Endodermal cell (in vitro differentiated cells): ENCODE results near the gene UBE2E1. TPM values are rescaled to one million over a fixed set of nuclear protein-coding genes. Genes with fewer than 3 reads are reported as not detected.
A peak's percentile ranks its signal among the peaks of the same experiment; 100 is the strongest.

Source experiments
- DNase-seq: peaks from one replicate; pipeline ENCODE4 v3.0.0-alpha.2; 2017
- H3K27ac ChIP-seq: 2 replicates; pipeline ENCODE4 v1.5.1; 2013; ENCODE audit warnings: mild to moderate bottlenecking, low read depth, low read length, moderate library complexity
- H3K27me3 ChIP-seq: 2 replicates; pipeline ENCODE4 v1.6.1; 2013; ENCODE audit warnings: mild to moderate bottlenecking, low read length, moderate library complexity; ENCODE audit not compliant: insufficient read depth, control insufficient read depth, poor library complexity, severe bottlenecking
- H3K36me3 ChIP-seq: 2 replicates; pipeline ENCODE4 v1.7.0; 2013; ENCODE audit warnings: mild to moderate bottlenecking, low read length, moderate library complexity; ENCODE audit not compliant: control insufficient read depth, insufficient read depth
- H3K4me1 ChIP-seq: one replicate; pipeline ENCODE4 v1.7.0; 2013; ENCODE audit warnings: low read length; ENCODE audit not compliant: control insufficient read depth, insufficient read depth
- H3K4me3 ChIP-seq: 2 replicates; pipeline ENCODE4 v1.5.1; 2013; ENCODE audit warnings: mild to moderate bottlenecking, low read length, moderate library complexity
- H3K9ac ChIP-seq: 2 replicates; pipeline ENCODE4 v1.6.1; 2013; ENCODE audit warnings: mild to moderate bottlenecking, low read length, moderate library complexity; ENCODE audit not compliant: poor library complexity, severe bottlenecking; ENCODE audit errors: extremely low read depth
- H3K9me3 ChIP-seq: 2 replicates; pipeline ENCODE4 v1.6.1; 2013; ENCODE audit warnings: mild to moderate bottlenecking, low read length, moderate library complexity; ENCODE audit not compliant: control insufficient read depth
- H3K27ac Mint-ChIP-seq: 2 replicates; pipeline ENCODE4 v1.8.0; 2020; ENCODE audit warnings: mixed read lengths
- H3K27me3 Mint-ChIP-seq: 2 replicates; pipeline ENCODE4 v1.8.0; 2021; ENCODE audit warnings: mild to moderate bottlenecking, mixed read lengths; ENCODE audit not compliant: insufficient read depth
- H3K36me3 Mint-ChIP-seq: 2 replicates; pipeline ENCODE4 v1.8.0; 2020; ENCODE audit warnings: low read depth, mixed read lengths
- H3K4me1 Mint-ChIP-seq: 2 replicates; pipeline ENCODE4 v1.8.0; 2020; ENCODE audit warnings: mixed read lengths
- H3K4me3 Mint-ChIP-seq: 2 replicates; pipeline ENCODE4 v1.8.0; 2020; ENCODE audit warnings: mild to moderate bottlenecking, moderate library complexity, mixed read lengths
- H3K9me3 Mint-ChIP-seq: 2 replicates; pipeline ENCODE4 v1.8.0; 2020; ENCODE audit warnings: mild to moderate bottlenecking, mixed read lengths
- WGBS, 2 experiments: methylation state at CpG; one replicate each; pipeline versions ENCODE4 v1.1.5 to v1.1.7; 2013; ENCODE audit warnings: missing lambda C conversion rate in 2 of 2, mixed read lengths in 1 of 2; ENCODE audit not compliant: insufficient coverage in 1 of 2, insufficient read length in 1 of 2; 5-methylcytosine and 5-hydroxymethylcytosine counted together
- total RNA-seq, 2 donors: library from RNA; stranded (reverse); fragmentation: NEBNext Ultra II Directional in 1 of 2; extraction: Animal tissue kit (Norgen Biotek cat#: 25700) in 1 of 2; gene quantifications; 2 replicates in 1 of 2; 3 replicates in 1 of 2; pipeline ENCODE4 v1.2.1, GENCODE V29; 2021
- TF ChIP-seq, protein P1 (sequence below): fragments of 200-600 bp; sonication (generic); conservative IDR thresholded peaks from 2 replicates; pipeline ENCODE4 v1.5.0; 2021; ENCODE audit warnings: antibody characterized with exemption, mild to moderate bottlenecking

The UBE2E1 gene
- total RNA-seq, 2 donors from 2014 or later: 112 to 120 TPM

- H3K4me3 Mint-ChIP-seq: no peak overlapping the region
- WGBS, 2 experiments: 100% methylated on average over 1 of the region's 1 CpG; no CpG with 5 or more reads in 1 of the 2 experiments
These were observed 41.3 kb upstream of the UBE2E1 start for GRCh38 chr3:23764407-23764806.

GRCh38 chr3:23767546-23767945, 38.2 kb upstream of the UBE2E1 start:
- no peak overlapping the region for H3K4me3 Mint-ChIP-seq
- H3K4me1 Mint-ChIP-seq: peaks cover 5% of the 10 kb centered on the region
- no peak for DNase-seq
- H3K9me3 ChIP-seq: no peaks in the 10 kb centered on the region
- H3K4me1 ChIP-seq: no peaks in the 10 kb centered on the region
- no peak overlapping the region for H3K27ac ChIP-seq
- H3K9me3 Mint-ChIP-seq: no peaks in the 10 kb centered on the region
- TF ChIP-seq, protein P1, sequence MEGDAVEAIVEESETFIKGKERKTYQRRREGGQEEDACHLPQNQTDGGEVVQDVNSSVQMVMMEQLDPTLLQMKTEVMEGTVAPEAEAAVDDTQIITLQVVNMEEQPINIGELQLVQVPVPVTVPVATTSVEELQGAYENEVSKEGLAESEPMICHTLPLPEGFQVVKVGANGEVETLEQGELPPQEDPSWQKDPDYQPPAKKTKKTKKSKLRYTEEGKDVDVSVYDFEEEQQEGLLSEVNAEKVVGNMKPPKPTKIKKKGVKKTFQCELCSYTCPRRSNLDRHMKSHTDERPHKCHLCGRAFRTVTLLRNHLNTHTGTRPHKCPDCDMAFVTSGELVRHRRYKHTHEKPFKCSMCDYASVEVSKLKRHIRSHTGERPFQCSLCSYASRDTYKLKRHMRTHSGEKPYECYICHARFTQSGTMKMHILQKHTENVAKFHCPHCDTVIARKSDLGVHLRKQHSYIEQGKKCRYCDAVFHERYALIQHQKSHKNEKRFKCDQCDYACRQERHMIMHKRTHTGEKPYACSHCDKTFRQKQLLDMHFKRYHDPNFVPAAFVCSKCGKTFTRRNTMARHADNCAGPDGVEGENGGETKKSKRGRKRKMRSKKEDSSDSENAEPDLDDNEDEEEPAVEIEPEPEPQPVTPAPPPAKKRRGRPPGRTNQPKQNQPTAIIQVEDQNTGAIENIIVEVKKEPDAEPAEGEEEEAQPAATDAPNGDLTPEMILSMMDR: no peak
- no peaks in the 10 kb centered on the region for H3K36me3 ChIP-seq
- no peak overlapping the region for H3K27ac Mint-ChIP-seq
- no peak overlapping the region for H3K9ac ChIP-seq
- H3K36me3 Mint-ChIP-seq: no peaks in the 10 kb centered on the region
- H3K27me3 ChIP-seq: no peaks in the 10 kb centered on the region
- H3K4me3 ChIP-seq: no peak overlapping the region
- no peaks in the 10 kb centered on the region for H3K27me3 Mint-ChIP-seq
- 85 to 90% methylated on average over 2 of the region's 2 CpGs for WGBS, 2 experiments

More at GRCh38 chr3:23764407-23764806, 41.3 kb upstream of the UBE2E1 start:
- Histone ChIP-seq H3K27ac (no peak overlapping the region), H3K4me3 (no peak overlapping the region), H3K4me1 (peaks cover 3% of the 10 kb centered on the region), H3K9me3 (no peaks in the 10 kb centered on the region), H3K36me3 (no peaks in the 10 kb centered on the region), H3K27me3 (no peaks in the 10 kb centered on the region), H3K9ac (no peak overlapping the region)
- no peaks in the 10 kb centered on the region for H3K9me3 Mint-ChIP-seq
- H3K4me1 Mint-ChIP-seq: peaks cover 26% of the 10 kb centered on the region
- no peak for DNase-seq
- no peak overlapping the region for H3K27ac Mint-ChIP-seq
- H3K36me3 Mint-ChIP-seq: no peaks in the 10 kb centered on the region
- TF ChIP-seq, protein P1: no peak
- H3K27me3 Mint-ChIP-seq: no peaks in the 10 kb centered on the region

DNA sequence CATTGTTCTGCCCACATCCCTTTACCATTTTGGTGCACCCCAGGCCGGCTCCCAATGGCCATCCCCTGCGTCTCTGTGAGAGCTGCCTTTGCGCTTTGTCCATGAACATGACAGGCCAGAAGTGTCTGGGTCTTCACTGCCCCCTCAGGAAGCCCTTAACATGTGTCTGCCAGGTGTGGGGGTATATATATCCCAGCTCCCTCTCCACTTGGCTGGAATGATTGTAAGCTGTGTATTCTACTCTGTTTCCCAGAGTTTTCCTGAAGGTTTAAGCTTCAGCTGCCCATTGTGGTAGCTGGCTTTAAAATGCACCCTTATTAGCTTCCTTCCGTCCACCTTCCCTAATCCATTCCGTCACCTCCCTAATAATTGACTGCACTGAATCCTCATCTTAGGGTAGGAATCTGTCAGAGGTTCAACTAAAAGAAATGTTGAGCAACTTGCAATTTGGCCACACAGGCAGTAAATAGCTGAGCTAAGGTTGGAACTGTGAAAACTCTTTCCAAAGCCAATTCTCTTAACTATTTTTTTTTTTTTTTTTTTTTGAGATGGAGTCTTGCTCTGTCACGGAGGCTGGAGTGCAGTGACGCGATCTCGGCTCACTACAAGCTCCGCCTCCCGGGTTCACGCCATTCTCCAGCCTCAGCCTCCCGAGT, 30.4 kb upstream of the UBE2E1 start:
- no peaks in the 10 kb centered on the region for H3K4me1 ChIP-seq
- peaks cover 2% of the 10 kb centered on the region for H3K4me1 Mint-ChIP-seq
- H3K27ac Mint-ChIP-seq: no peak overlapping the region
- no peaks in the 10 kb centered on the region for H3K9me3 ChIP-seq
- H3K4me3 Mint-ChIP-seq: no peak overlapping the region
- TF ChIP-seq, protein P1: no peak
- DNase-seq: peak; percentile 36
- 94 to 96% methylated on average over 3 to 13 of the region's 13 CpGs for WGBS, 2 experiments
- H3K9ac ChIP-seq: no peak overlapping the region
- H3K27me3 ChIP-seq: no peaks in the 10 kb centered on the region
- no peaks in the 10 kb centered on the region for H3K27me3 Mint-ChIP-seq
- no peak overlapping the region for H3K4me3 ChIP-seq
- H3K36me3 ChIP-seq: no peaks in the 10 kb centered on the region
- H3K9me3 Mint-ChIP-seq: no peaks in the 10 kb centered on the region
- H3K27ac ChIP-seq: no peak overlapping the region
- H3K36me3 Mint-ChIP-seq: no peaks in the 10 kb centered on the region
